MM.1S (cell line): ENCODE data around the gene GLS.

Experiments used
- DNase-seq: peaks from one replicate; pipeline ENCODE4 v3.0.0-alpha.2; 2015
- H2AFZ ChIP-seq: fragments of 300-600 bp; sonication (generic); 2 replicates; pipeline ENCODE4 v1.6.0; 2016; ENCODE audit warnings: antibody characterized with exemption, low read length
- H3F3A ChIP-seq: fragments of 300-600 bp; sonication (generic); 2 replicates; pipeline ENCODE4 v1.6.1; 2016; ENCODE audit warnings: mild to moderate bottlenecking, antibody characterized with exemption, low read length, moderate library complexity, mixed read lengths; ENCODE audit not compliant: insufficient read depth
- H3K27ac ChIP-seq: fragments of 300-600 bp; sonication (generic); 2 replicates; pipeline ENCODE4 v1.5.1; 2016; ENCODE audit warnings: mild to moderate bottlenecking, low read length
- H3K27me3 ChIP-seq: fragments of 300-600 bp; sonication (generic); replicated peaks from 2 replicates; pipeline ENCODE4 v1.6.0; 2016; ENCODE audit warnings: low read length; ENCODE audit not compliant: insufficient read depth
- H3K36me3 ChIP-seq: fragments of 300-600 bp; sonication (generic); replicated peaks from 2 replicates; pipeline ENCODE4 v1.6.1; 2016; ENCODE audit warnings: mild to moderate bottlenecking, low read length, mixed read lengths; ENCODE audit not compliant: insufficient read depth
- H3K4me1 ChIP-seq: fragments of 300-600 bp; sonication (generic); 2 replicates; pipeline ENCODE4 v1.6.1; 2016; ENCODE audit warnings: low read length, mixed read lengths
- H3K4me2 ChIP-seq: fragments of 300-600 bp; sonication (generic); 2 replicates; pipeline ENCODE4 v1.6.0; 2016; ENCODE audit warnings: low read depth, low read length
- H3K4me3 ChIP-seq: fragments of 300-600 bp; sonication (generic); 2 replicates; pipeline ENCODE4 v1.5.1; 2016; ENCODE audit warnings: low read length, mixed read lengths
- H3K79me2 ChIP-seq: fragments of 300-600 bp; sonication (generic); 2 replicates; pipeline ENCODE4 v1.6.1; 2016; ENCODE audit warnings: mixed run types, low read length, mixed read lengths
- H3K9ac ChIP-seq: fragments of 300-600 bp; sonication (generic); 2 replicates; pipeline ENCODE4 v1.6.1; 2016; ENCODE audit warnings: low read length, mixed read lengths
- H3K9me2 ChIP-seq: fragments of 300-600 bp; sonication (generic); replicated peaks from 2 replicates; pipeline ENCODE4 v1.6.1; 2016; ENCODE audit warnings: mild to moderate bottlenecking, low read length, mixed read lengths; ENCODE audit not compliant: insufficient read depth
- H3K9me3 ChIP-seq: fragments of 300-600 bp; sonication (generic); replicated peaks from 2 replicates; pipeline ENCODE4 v1.6.1; 2016; ENCODE audit warnings: mild to moderate bottlenecking, low read length, mixed read lengths; ENCODE audit not compliant: insufficient read depth
- H4K20me1 ChIP-seq: fragments of 300-600 bp; sonication (generic); 2 replicates; pipeline ENCODE4 v1.6.1; 2016; ENCODE audit warnings: mild to moderate bottlenecking, low read length, moderate library complexity, mixed read lengths; ENCODE audit not compliant: insufficient read depth
- EZH2 ChIP-seq: fragments of 300-600 bp; sonication (generic); optimal IDR thresholded peaks from 2 replicates; pipeline ENCODE3; 2017; ENCODE audit warnings: low read depth, mild to moderate bottlenecking, antibody characterized with exemption, low read length, mixed read lengths
- EZH2phosphoT487 ChIP-seq: fragments of 300-600 bp; sonication (generic); IDR thresholded peaks from 2 replicates; pipeline ENCODE4 v1.6.1; 2018; ENCODE audit warnings: antibody characterized with exemption, low read length
- TF ChIP-seq, protein P1 (sequence below): fragments of 300-600 bp; sonication (generic); IDR thresholded peaks from 2 replicates; pipeline ENCODE4 v1.5.1; 2016; ENCODE audit warnings: antibody characterized with exemption, low read length, mixed read lengths

Gene GLS

GRCh38 chr2:190837952-190838361 lies 42.7 kb upstream of the GLS start:
- H4K20me1 ChIP-seq: no peaks in the 10 kb centered on the region
- H3K4me2 ChIP-seq: no peak overlapping the region
- no peaks in the 10 kb centered on the region for H3K9me3 ChIP-seq
- H3K27me3 ChIP-seq: no peaks in the 10 kb centered on the region
- no peaks in the 10 kb centered on the region for H3K4me1 ChIP-seq
- no peak for DNase-seq
- H3K36me3 ChIP-seq: no peaks in the 10 kb centered on the region
- TF ChIP-seq EZH2phosphoT487: no peak
- TF ChIP-seq, protein P1, sequence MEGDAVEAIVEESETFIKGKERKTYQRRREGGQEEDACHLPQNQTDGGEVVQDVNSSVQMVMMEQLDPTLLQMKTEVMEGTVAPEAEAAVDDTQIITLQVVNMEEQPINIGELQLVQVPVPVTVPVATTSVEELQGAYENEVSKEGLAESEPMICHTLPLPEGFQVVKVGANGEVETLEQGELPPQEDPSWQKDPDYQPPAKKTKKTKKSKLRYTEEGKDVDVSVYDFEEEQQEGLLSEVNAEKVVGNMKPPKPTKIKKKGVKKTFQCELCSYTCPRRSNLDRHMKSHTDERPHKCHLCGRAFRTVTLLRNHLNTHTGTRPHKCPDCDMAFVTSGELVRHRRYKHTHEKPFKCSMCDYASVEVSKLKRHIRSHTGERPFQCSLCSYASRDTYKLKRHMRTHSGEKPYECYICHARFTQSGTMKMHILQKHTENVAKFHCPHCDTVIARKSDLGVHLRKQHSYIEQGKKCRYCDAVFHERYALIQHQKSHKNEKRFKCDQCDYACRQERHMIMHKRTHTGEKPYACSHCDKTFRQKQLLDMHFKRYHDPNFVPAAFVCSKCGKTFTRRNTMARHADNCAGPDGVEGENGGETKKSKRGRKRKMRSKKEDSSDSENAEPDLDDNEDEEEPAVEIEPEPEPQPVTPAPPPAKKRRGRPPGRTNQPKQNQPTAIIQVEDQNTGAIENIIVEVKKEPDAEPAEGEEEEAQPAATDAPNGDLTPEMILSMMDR: no peak
- no peak for TF ChIP-seq EZH2
- no peaks in the 10 kb centered on the region for H3F3A ChIP-seq
- H3K4me3 ChIP-seq: no peak overlapping the region
- no peaks in the 10 kb centered on the region for H3K79me2 ChIP-seq
- H2AFZ ChIP-seq: no peak overlapping the region
- H3K27ac ChIP-seq: no peak overlapping the region
- H3K9me2 ChIP-seq: no peaks in the 10 kb centered on the region
- H3K9ac ChIP-seq: no peak overlapping the region

DNA sequence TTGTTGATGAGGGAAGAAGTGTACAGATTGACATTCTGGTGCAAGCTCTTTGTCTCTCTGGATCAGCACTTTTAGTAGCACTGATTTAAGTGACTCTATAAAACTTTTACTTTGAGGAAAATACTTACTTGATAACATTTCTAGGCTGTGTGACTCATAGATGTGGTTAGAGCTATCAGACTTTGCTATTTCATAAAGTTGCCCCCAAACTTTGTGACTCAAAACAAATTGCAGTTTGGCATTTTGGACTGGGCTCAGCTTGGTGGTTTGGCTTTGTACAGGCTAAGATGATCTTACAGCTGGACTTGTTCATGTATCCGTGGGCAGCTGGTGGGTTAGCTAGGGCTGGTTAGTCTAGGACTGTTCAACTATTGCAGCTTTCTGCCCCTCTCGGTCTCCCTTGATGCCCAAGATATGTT lies 42.1 kb upstream of the GLS start:
- Histone ChIP-seq H3K9me2 (no peaks in the 10 kb centered on the region), H3F3A (no peaks in the 10 kb centered on the region), H3K79me2 (no peaks in the 10 kb centered on the region), H2AFZ (no peak overlapping the region), H3K9ac (no peak overlapping the region), H3K36me3 (no peaks in the 10 kb centered on the region), H3K4me2 (no peak overlapping the region), H3K27me3 (no peaks in the 10 kb centered on the region), H3K9me3 (no peaks in the 10 kb centered on the region), H3K27ac (no peak overlapping the region), H3K4me3 (no peak overlapping the region), H3K4me1 (no peaks in the 10 kb centered on the region), H4K20me1 (no peaks in the 10 kb centered on the region)
- TF ChIP-seq EZH2phosphoT487 (no peak), EZH2 (no peak)
- TF ChIP-seq, protein P1: no peak
- DNase-seq: no peak

GRCh38 chr2:190840569-190841172 lies 40.0 kb upstream of the GLS start:
- Histone ChIP-seq H3K4me2 (no peak overlapping the region), H2AFZ (no peak overlapping the region), H3K27ac (no peak overlapping the region), H3K9ac (no peak overlapping the region), H3K9me2 (no peaks in the 10 kb centered on the region), H3F3A (no peaks in the 10 kb centered on the region), H3K4me3 (no peak overlapping the region), H3K36me3 (no peaks in the 10 kb centered on the region), H3K4me1 (no peaks in the 10 kb centered on the region), H3K27me3 (no peaks in the 10 kb centered on the region), H4K20me1 (no peaks in the 10 kb centered on the region), H3K79me2 (no peaks in the 10 kb centered on the region), H3K9me3 (no peaks in the 10 kb centered on the region)
- TF ChIP-seq, protein P1: no peak
- TF ChIP-seq EZH2 (no peak), EZH2phosphoT487 (no peak)
- DNase-seq: no peak
